ENCODE data around the gene MLST8. TPM values are rescaled to one million over a fixed set of nuclear protein-coding genes. Genes with fewer than 3 reads are reported as not detected.

Gene MLST8
- total RNA-seq, 1 experiment from 2014 or later: 53.1 TPM

- no peaks in the 10 kb centered on the region for H3K27me3 ChIP-seq (replicated peaks; ENCODE audit: control insufficient read depth, insufficient read depth, low read length)
- no peak overlapping the region for H3K4me3 ChIP-seq (ENCODE audit: low read depth, low read length)
- BruUV-seq (replicated peaks): no TSS peak
- no peaks in the 10 kb centered on the region for H3K4me1 ChIP-seq
- Mint-ChIP-seq H3K4me1 (ENCODE audit: low read depth, unreplicated experiment) (no peaks in the 10 kb centered on the region), H3K4me3 (ENCODE audit: unreplicated experiment) (no peak overlapping the region), H3K27me3 (ENCODE audit: insufficient read depth, unreplicated experiment) (no peaks in the 10 kb centered on the region), H3K9me3 (ENCODE audit: unreplicated experiment) (no peaks in the 10 kb centered on the region), H3K36me3 (ENCODE audit: insufficient read depth, unreplicated experiment) (peaks cover 45% of the 10 kb centered on the region), H3K27ac (ENCODE audit: unreplicated experiment) (no peak overlapping the region)
- DNase-seq: no peak
- no peaks in the 10 kb centered on the region; the same call in 1 of the 2 replicates for H3K36me3 ChIP-seq (ENCODE audit: control insufficient read depth, insufficient read depth, low read length)
- CTCF ChIA-PET: no interaction called here
- intact Hi-C loops (cut with micrococcal nuclease; ENCODE audit: unreplicated experiment): no loop called here
- POLR2A ChIA-PET: no interaction called here
- no peaks in the 10 kb centered on the region for H3K9me3 ChIP-seq
- no peak for TF ChIP-seq CTCF (IDR thresholded peaks at IDR 0.05; ENCODE audit: insufficient read depth in 1 of 2, low read depth in 1 of 2, low read length in 1 of 2, severe bottlenecking in 1 of 2, unreplicated experiment in 1 of 2)
These were observed 34.4 kb upstream of the MLST8 start for GRCh38 chr16:2170587-2171435.

GRCh38 chr16:2171601-2172178 lies 33.6 kb upstream of the MLST8 start:
- Mint-ChIP-seq H3K9me3 (ENCODE audit: unreplicated experiment) (no peaks in the 10 kb centered on the region), H3K36me3 (ENCODE audit: insufficient read depth, unreplicated experiment) (peaks cover 47% of the 10 kb centered on the region), H3K27ac (ENCODE audit: unreplicated experiment) (no peak overlapping the region), H3K4me1 (ENCODE audit: low read depth, unreplicated experiment) (no peaks in the 10 kb centered on the region), H3K27me3 (ENCODE audit: insufficient read depth, unreplicated experiment) (no peaks in the 10 kb centered on the region), H3K4me3 (ENCODE audit: unreplicated experiment) (no peak overlapping the region)
- Histone ChIP-seq H3K4me1 (no peaks in the 10 kb centered on the region), H3K36me3 (ENCODE audit: control insufficient read depth, insufficient read depth, low read length) (no peaks in the 10 kb centered on the region; the same call in none of the 2 replicates), H3K9me3 (no peaks in the 10 kb centered on the region), H3K4me3 (ENCODE audit: low read depth, low read length) (no peak overlapping the region), H3K27me3 (replicated peaks; ENCODE audit: control insufficient read depth, insufficient read depth, low read length) (no peaks in the 10 kb centered on the region)
- no peak for TF ChIP-seq CTCF (IDR thresholded peaks at IDR 0.05; ENCODE audit: insufficient read depth in 1 of 2, low read depth in 1 of 2, low read length in 1 of 2, severe bottlenecking in 1 of 2, unreplicated experiment in 1 of 2)
- DNase-seq: no peak
- BruUV-seq (replicated peaks): no TSS peak
- intact Hi-C loops (cut with micrococcal nuclease; ENCODE audit: unreplicated experiment): no loop called here
- ChIA-PET CTCF (no interaction called here), POLR2A (no interaction called here)

GRCh38 chr16:2172688-2173335 lies 32.4 kb upstream of the MLST8 start:
- Mint-ChIP-seq H3K27ac (ENCODE audit: unreplicated experiment) (no peak overlapping the region), H3K4me1 (ENCODE audit: low read depth, unreplicated experiment) (no peaks in the 10 kb centered on the region), H3K36me3 (ENCODE audit: insufficient read depth, unreplicated experiment) (peaks cover 58% of the 10 kb centered on the region), H3K9me3 (ENCODE audit: unreplicated experiment) (no peaks in the 10 kb centered on the region), H3K4me3 (ENCODE audit: unreplicated experiment) (no peak overlapping the region), H3K27me3 (ENCODE audit: insufficient read depth, unreplicated experiment) (no peaks in the 10 kb centered on the region)
- no peak for DNase-seq
- Histone ChIP-seq H3K27me3 (replicated peaks; ENCODE audit: control insufficient read depth, insufficient read depth, low read length) (no peaks in the 10 kb centered on the region), H3K36me3 (ENCODE audit: control insufficient read depth, insufficient read depth, low read length) (no peaks in the 10 kb centered on the region; the same call in 1 of the 2 replicates), H3K4me1 (no peaks in the 10 kb centered on the region), H3K9me3 (no peaks in the 10 kb centered on the region), H3K4me3 (ENCODE audit: low read depth, low read length) (no peak overlapping the region)
- no peak for TF ChIP-seq CTCF (IDR thresholded peaks at IDR 0.05; ENCODE audit: insufficient read depth in 1 of 2, low read depth in 1 of 2, low read length in 1 of 2, severe bottlenecking in 1 of 2, unreplicated experiment in 1 of 2)
- no TSS peak for BruUV-seq (replicated peaks)
- CTCF ChIA-PET: interaction anchor here (0.6 kb wide), 1 partner anchor 117 kb away, joined by 3 read pairs; no protein-coding TSS in a partner anchor
- POLR2A ChIA-PET: interaction anchor here (1.0 kb wide), 1 partner anchor 18 kb away, joined by 3 read pairs; the partner anchor contains the start of gene TRAF7
- intact Hi-C loops (cut with micrococcal nuclease; ENCODE audit: unreplicated experiment): no loop called here

Measured in Caco-2 (cell line).